ENCODE data around the gene OSBPL5. TPM values are rescaled to one million over a fixed set of nuclear protein-coding genes. Genes with fewer than 3 reads are reported as not detected.

OSBPL5 gene, protein sequence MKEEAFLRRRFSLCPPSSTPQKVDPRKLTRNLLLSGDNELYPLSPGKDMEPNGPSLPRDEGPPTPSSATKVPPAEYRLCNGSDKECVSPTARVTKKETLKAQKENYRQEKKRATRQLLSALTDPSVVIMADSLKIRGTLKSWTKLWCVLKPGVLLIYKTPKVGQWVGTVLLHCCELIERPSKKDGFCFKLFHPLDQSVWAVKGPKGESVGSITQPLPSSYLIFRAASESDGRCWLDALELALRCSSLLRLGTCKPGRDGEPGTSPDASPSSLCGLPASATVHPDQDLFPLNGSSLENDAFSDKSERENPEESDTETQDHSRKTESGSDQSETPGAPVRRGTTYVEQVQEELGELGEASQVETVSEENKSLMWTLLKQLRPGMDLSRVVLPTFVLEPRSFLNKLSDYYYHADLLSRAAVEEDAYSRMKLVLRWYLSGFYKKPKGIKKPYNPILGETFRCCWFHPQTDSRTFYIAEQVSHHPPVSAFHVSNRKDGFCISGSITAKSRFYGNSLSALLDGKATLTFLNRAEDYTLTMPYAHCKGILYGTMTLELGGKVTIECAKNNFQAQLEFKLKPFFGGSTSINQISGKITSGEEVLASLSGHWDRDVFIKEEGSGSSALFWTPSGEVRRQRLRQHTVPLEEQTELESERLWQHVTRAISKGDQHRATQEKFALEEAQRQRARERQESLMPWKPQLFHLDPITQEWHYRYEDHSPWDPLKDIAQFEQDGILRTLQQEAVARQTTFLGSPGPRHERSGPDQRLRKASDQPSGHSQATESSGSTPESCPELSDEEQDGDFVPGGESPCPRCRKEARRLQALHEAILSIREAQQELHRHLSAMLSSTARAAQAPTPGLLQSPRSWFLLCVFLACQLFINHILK
- total RNA-seq, result 100 to 1,000 TPM in 1 of 4 donors, 10 to 100 TPM in 3; 59.6 to 119 (median 71.7) TPM

DNA sequence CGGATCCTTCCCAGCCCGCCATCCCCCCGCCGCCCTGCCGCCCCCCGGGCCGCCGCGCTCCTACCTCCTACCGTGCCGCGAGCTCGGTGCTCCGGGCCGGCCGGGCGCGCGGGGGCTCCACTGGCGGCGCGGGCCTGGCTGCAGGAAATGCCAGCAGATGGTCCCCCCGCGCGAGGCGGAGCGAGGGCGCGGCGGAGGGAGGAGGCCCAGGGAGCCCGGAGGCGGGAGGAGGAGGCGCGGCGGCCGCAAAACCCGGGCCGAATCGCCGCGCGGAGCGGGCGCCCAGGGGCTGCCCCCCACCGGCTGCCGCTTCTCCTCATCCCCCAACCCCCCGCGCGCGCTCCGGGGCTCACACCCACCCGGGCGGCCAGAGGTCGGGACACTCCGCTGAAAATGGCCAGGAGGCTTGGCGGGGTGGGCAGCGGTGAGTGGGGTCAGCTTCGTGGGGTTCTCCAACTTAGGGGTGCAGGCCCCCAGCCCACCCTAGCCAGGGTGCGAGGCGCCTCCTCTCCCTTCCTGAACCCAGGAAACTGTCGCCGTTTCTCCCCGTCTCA, at the start of gene OSBPL5:
TSS of gene OSBPL5 (minus strand) at position 159 of the 554 bp plus-strand sequence. CDS start 36,162 bp downstream, outside the sequence.
- no peaks in the 10 kb centered on the region for H3K9me3 ChIP-seq
- no peaks in the 10 kb centered on the region for H3K36me3 ChIP-seq
- intact Hi-C loops (cut with DNase I), result loop anchor here (5.0 kb wide), 1 partner anchor 43 kb away; no protein-coding TSS in a partner anchor
- TF ChIP-seq POLR2A (IDR thresholded peaks at IDR 0.05; ENCODE audit: low read depth) (no peak), POLR2AphosphoS5 (IDR thresholded peaks at IDR 0.05) (peak; percentile 80 to 84), EP300 (IDR thresholded peaks at IDR 0.05) (no peak)
- TF ChIP-seq, protein P1, sequence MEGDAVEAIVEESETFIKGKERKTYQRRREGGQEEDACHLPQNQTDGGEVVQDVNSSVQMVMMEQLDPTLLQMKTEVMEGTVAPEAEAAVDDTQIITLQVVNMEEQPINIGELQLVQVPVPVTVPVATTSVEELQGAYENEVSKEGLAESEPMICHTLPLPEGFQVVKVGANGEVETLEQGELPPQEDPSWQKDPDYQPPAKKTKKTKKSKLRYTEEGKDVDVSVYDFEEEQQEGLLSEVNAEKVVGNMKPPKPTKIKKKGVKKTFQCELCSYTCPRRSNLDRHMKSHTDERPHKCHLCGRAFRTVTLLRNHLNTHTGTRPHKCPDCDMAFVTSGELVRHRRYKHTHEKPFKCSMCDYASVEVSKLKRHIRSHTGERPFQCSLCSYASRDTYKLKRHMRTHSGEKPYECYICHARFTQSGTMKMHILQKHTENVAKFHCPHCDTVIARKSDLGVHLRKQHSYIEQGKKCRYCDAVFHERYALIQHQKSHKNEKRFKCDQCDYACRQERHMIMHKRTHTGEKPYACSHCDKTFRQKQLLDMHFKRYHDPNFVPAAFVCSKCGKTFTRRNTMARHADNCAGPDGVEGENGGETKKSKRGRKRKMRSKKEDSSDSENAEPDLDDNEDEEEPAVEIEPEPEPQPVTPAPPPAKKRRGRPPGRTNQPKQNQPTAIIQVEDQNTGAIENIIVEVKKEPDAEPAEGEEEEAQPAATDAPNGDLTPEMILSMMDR (IDR thresholded peaks at IDR 0.05), result peak in 2 of 3 experiments; percentile 8 to 12
- WGBS, result 6% methylated on average over 3 of the region's 63 CpGs
- H3K4me3 ChIP-seq, result peak within 1 kb of the TSS; percentile 85 to 99 (median 96)
- H3K4me1 ChIP-seq, result peaks cover 63 to 75% (median 68%) of the 10 kb centered on the region in 4 donors
- peak within 1 kb of the TSS; percentile 86 to 94 (median 88) for H3K27ac ChIP-seq (replicated peaks in 1 of 4)
- DNase-seq (ENCODE audit: extremely low spot score), result no peak
- H3K27me3 ChIP-seq, result no peaks in the 10 kb centered on the region

DNA sequence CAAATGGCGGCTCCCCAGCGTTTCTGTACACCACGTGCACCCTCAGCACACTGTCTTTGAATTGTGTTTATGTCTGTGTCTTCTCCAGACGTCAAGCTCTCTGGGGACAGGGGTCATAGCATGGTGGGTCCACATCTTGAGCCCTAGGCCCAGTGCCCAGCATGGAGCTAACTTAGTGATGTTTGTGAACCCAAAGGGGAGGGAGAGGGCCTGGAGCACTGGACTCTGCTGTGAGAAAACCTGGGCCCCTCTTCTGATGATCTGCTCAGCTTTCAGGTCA, 49.2 kb upstream of the OSBPL5 start:
- TF ChIP-seq POLR2AphosphoS5 (IDR thresholded peaks at IDR 0.05), result no peak
- TF ChIP-seq, protein P1 (IDR thresholded peaks at IDR 0.05), result no peak
- TF ChIP-seq EP300 (IDR thresholded peaks at IDR 0.05), result no peak
- no peak for TF ChIP-seq POLR2A (IDR thresholded peaks at IDR 0.05; ENCODE audit: low read depth)
- Histone ChIP-seq H3K4me1 (peaks cover 5 to 8% (median 7%) of the 10 kb centered on the region in 4 donors), H3K9me3 (peaks cover 0 to 16% (median 6%) of the 10 kb centered on the region in 4 donors), H3K36me3 (no peaks in the 10 kb centered on the region), H3K4me3 (no peak overlapping the region), H3K27ac (replicated peaks in 1 of 4) (no peak overlapping the region), H3K27me3 (peaks cover 0 to 56% (median 9%) of the 10 kb centered on the region in 4 donors)
- 75% methylated on average over 4 of the region's 4 CpGs for WGBS
- no peak for DNase-seq (ENCODE audit: extremely low spot score)
- intact Hi-C loops (cut with DNase I), result no loop called here

DNA sequence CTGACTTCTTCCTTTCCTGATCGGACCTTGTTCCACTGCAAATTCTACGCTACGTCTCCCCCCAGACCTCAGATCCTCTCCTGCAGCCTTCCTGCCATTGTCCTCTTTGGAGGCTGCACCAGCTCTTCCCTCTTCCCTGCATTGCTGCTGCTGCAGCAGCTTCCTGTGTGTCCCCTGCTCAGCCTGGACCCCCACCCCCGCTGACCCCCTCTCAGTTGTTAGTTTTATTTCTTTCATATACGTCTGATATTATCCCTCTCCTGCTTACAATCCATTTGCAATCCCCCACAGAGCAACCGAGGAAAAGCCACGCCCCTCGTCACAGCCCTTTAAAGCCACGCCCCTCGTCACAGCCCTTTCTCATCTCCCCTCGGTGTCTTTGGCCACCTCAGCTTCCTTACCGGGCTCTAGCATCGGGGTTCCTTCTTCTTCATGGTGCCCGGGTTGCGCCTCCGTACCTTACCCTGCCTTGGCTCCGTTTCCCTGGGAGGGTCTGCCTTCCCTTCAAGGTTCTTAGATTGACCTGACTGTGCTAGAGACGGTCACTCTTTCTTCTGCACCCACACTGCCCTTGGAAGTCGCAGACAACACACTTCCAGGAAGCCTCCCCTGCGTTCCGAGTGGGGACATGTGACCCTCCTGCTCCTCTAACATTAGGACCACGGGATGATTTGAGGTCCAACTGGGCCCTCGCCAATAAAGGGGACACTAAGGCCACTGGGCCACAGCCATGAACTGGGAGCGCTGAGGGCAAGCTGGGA, 48.7 kb upstream of the OSBPL5 start:
- Histone ChIP-seq H3K36me3 (no peaks in the 10 kb centered on the region), H3K4me3 (no peak overlapping the region), H3K27me3 (peaks cover 0 to 51% (median 9%) of the 10 kb centered on the region in 4 donors), H3K9me3 (peaks cover 0 to 16% (median 6%) of the 10 kb centered on the region in 4 donors), H3K4me1 (peaks cover 5 to 8% (median 7%) of the 10 kb centered on the region in 4 donors), H3K27ac (replicated peaks in 1 of 4) (no peak overlapping the region)
- 64% methylated on average over 24 of the region's 24 CpGs for WGBS
- intact Hi-C loops (cut with DNase I), result no loop called here
- no peak for DNase-seq (ENCODE audit: extremely low spot score)
- TF ChIP-seq, protein P1 (IDR thresholded peaks at IDR 0.05), result no peak
- TF ChIP-seq POLR2A (IDR thresholded peaks at IDR 0.05; ENCODE audit: low read depth) (no peak), POLR2AphosphoS5 (IDR thresholded peaks at IDR 0.05) (no peak), EP300 (IDR thresholded peaks at IDR 0.05) (no peak)

DNA sequence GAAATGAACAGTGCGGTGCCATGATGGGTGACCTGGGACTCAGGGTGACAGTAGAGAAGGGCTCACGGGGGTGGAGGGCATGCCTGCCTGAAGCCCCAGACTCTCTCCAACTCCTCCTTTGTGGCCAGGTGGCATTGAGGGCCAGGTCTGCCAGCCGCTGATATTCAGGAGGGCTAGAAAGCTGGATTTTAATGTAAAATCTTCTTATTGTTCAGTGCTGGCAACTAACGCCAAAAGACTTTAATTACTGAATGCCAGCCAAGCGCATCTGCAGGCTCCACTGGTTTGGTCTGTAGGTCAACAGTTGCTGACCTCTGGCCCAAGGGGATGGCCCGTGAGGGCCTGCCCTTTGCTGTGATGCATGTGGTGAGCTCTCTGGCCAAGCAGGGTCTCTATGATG, 43.2 kb upstream of the OSBPL5 start:
- Histone ChIP-seq H3K4me1 (peaks cover 2 to 21% (median 18%) of the 10 kb centered on the region in 4 donors), H3K27ac (replicated peaks in 1 of 4) (no peak overlapping the region), H3K36me3 (no peaks in the 10 kb centered on the region), H3K4me3 (no peak overlapping the region), H3K27me3 (peaks cover 0 to 15% (median 3%) of the 10 kb centered on the region in 4 donors), H3K9me3 (peaks cover 0 to 16% (median 6%) of the 10 kb centered on the region in 4 donors)
- TF ChIP-seq, protein P1 (IDR thresholded peaks at IDR 0.05), result no peak
- TF ChIP-seq POLR2A (IDR thresholded peaks at IDR 0.05; ENCODE audit: low read depth) (no peak), EP300 (IDR thresholded peaks at IDR 0.05) (no peak), POLR2AphosphoS5 (IDR thresholded peaks at IDR 0.05) (no peak)
- intact Hi-C loops (cut with DNase I), result no loop called here
- WGBS, result 89% methylated on average over 5 of the region's 6 CpGs
- DNase-seq (ENCODE audit: extremely low spot score), result no peak
